T-helper 2 cell treated with Interferon-gamma antibody and Interleukin-4, amounts not matched to agents 5 μg/mL and 100 μg/mL, for 36 hours (primary cell): ENCODE measurements around the gene RWDD1.
"Not testable (repeated sequence)": the region's sequence is repeated elsewhere in the genome, so short reads cannot be mapped to it uniquely, and the experiment has no call there.

Source experiments
- DNase-seq: peaks from one replicate; pipeline ENCODE4 v3.0.0; 2021; ENCODE audit warnings: low spot score
- H3K27ac Mint-ChIP-seq: one replicate; pipeline ENCODE4 v1.8.0; 2021; ENCODE audit warnings: mild to moderate bottlenecking, mixed read lengths
- H3K27me3 Mint-ChIP-seq: one replicate; pipeline ENCODE4 v1.8.0; 2021; ENCODE audit warnings: low read depth, mixed read lengths
- H3K36me3 Mint-ChIP-seq: one replicate; pipeline ENCODE4 v1.8.0; 2021; ENCODE audit warnings: low read depth, mixed read lengths
- H3K4me1 Mint-ChIP-seq: one replicate; pipeline ENCODE4 v1.8.0; 2021; ENCODE audit warnings: low read depth, mixed read lengths
- H3K4me3 Mint-ChIP-seq: one replicate; pipeline ENCODE4 v1.8.0; 2022; ENCODE audit warnings: mild to moderate bottlenecking, moderate library complexity, mixed read lengths
- H3K9me3 Mint-ChIP-seq: one replicate; pipeline ENCODE4 v1.8.0; 2021; ENCODE audit warnings: mixed read lengths

The RWDD1 gene

GRCh38 chr6:116568111-116568510, 3.2 kb upstream of the RWDD1 start:
- no peak overlapping the region for H3K27ac Mint-ChIP-seq
- peaks cover 17% of the 10 kb centered on the region for H3K27me3 Mint-ChIP-seq
- H3K4me1 Mint-ChIP-seq, result peaks cover 22% of the 10 kb centered on the region
- no peaks in the 10 kb centered on the region for H3K9me3 Mint-ChIP-seq
- H3K36me3 Mint-ChIP-seq, result peaks cover 2% of the 10 kb centered on the region
- no peak for DNase-seq
- H3K4me3 Mint-ChIP-seq, result no peak overlapping the region

- Mint-ChIP-seq H3K27me3 (peaks cover 12% of the 10 kb centered on the region), H3K27ac (no peak overlapping the region), H3K9me3 (no peaks in the 10 kb centered on the region), H3K36me3 (peaks cover 5% of the 10 kb centered on the region), H3K4me1 (peaks cover 26% of the 10 kb centered on the region), H3K4me3 (no peak overlapping the region)
- DNase-seq, result no peak
Observed at GRCh38 chr6:116568821-116569755, 2.2 kb upstream of the RWDD1 start.

GRCh38 chr6:116571683-116572000, 338 bp downstream of the RWDD1 start:
- Mint-ChIP-seq H3K9me3 (no peaks in the 10 kb centered on the region), H3K4me3 (peak overlapping the region; percentile 97), H3K36me3 (peaks cover 15% of the 10 kb centered on the region), H3K4me1 (peaks cover 30% of the 10 kb centered on the region), H3K27me3 (peaks cover 7% of the 10 kb centered on the region), H3K27ac (peak overlapping the region; percentile 93)
- DNase-seq, result no peak

GRCh38 chr6:116572162-116572561, 858 bp downstream of the RWDD1 start:
- H3K9me3 Mint-ChIP-seq, result no peaks in the 10 kb centered on the region
- no peak for DNase-seq
- peak overlapping the region; percentile 97 for H3K4me3 Mint-ChIP-seq
- peaks cover 3% of the 10 kb centered on the region for H3K27me3 Mint-ChIP-seq
- H3K36me3 Mint-ChIP-seq, result peaks cover 16% of the 10 kb centered on the region
- H3K27ac Mint-ChIP-seq, result peak overlapping the region; percentile 93
- peaks cover 32% of the 10 kb centered on the region for H3K4me1 Mint-ChIP-seq

- H3K27me3 Mint-ChIP-seq, result no peaks in the 10 kb centered on the region
- H3K27ac Mint-ChIP-seq, result no peak overlapping the region
- H3K9me3 Mint-ChIP-seq, result no peaks in the 10 kb centered on the region
- peaks cover 28% of the 10 kb centered on the region for H3K36me3 Mint-ChIP-seq
- DNase-seq, result no peak
- H3K4me3 Mint-ChIP-seq, result no peak overlapping the region
- peaks cover 24% of the 10 kb centered on the region for H3K4me1 Mint-ChIP-seq
Observed at GRCh38 chr6:116575227-116575626, 3.9 kb downstream of the RWDD1 start.

- peaks cover 32% of the 10 kb centered on the region for H3K36me3 Mint-ChIP-seq
- H3K27ac Mint-ChIP-seq, result no peak overlapping the region
- peaks cover 18% of the 10 kb centered on the region for H3K4me1 Mint-ChIP-seq
- no peak overlapping the region for H3K4me3 Mint-ChIP-seq
- H3K9me3 Mint-ChIP-seq, result no peaks in the 10 kb centered on the region
- no peak for DNase-seq
- H3K27me3 Mint-ChIP-seq, result no peaks in the 10 kb centered on the region
Observed at GRCh38 chr6:116577486-116577885, 6.2 kb downstream of the RWDD1 start.

GRCh38 chr6:116578335-116578734, 7.0 kb downstream of the RWDD1 start:
- Mint-ChIP-seq H3K4me3 (no peak overlapping the region), H3K27ac (no peak overlapping the region), H3K36me3 (peaks cover 35% of the 10 kb centered on the region), H3K4me1 (peaks cover 13% of the 10 kb centered on the region), H3K9me3 (no peaks in the 10 kb centered on the region), H3K27me3 (no peaks in the 10 kb centered on the region)
- no peak for DNase-seq

GRCh38 chr6:116579143-116579542, 7.8 kb downstream of the RWDD1 start:
- Mint-ChIP-seq H3K27me3 (no peaks in the 10 kb centered on the region), H3K36me3 (peaks cover 32% of the 10 kb centered on the region), H3K4me3 (no peak overlapping the region), H3K4me1 (peaks cover 9% of the 10 kb centered on the region), H3K27ac (no peak overlapping the region), H3K9me3 (no peaks in the 10 kb centered on the region)
- DNase-seq, result no peak

GRCh38 chr6:116580198-116580597, 8.9 kb downstream of the RWDD1 start:
- H3K9me3 Mint-ChIP-seq, result no peaks in the 10 kb centered on the region
- H3K4me3 Mint-ChIP-seq, result no peak overlapping the region
- no peaks in the 10 kb centered on the region for H3K27me3 Mint-ChIP-seq
- no peak overlapping the region for H3K27ac Mint-ChIP-seq
- DNase-seq, result no peak
- peaks cover 33% of the 10 kb centered on the region for H3K36me3 Mint-ChIP-seq
- H3K4me1 Mint-ChIP-seq, result peaks cover 7% of the 10 kb centered on the region

- no peaks in the 10 kb centered on the region for H3K9me3 Mint-ChIP-seq
- H3K4me3 Mint-ChIP-seq, result no peak overlapping the region
- H3K36me3 Mint-ChIP-seq, result peaks cover 32% of the 10 kb centered on the region
- no peaks in the 10 kb centered on the region for H3K4me1 Mint-ChIP-seq
- no peak overlapping the region for H3K27ac Mint-ChIP-seq
- no peaks in the 10 kb centered on the region for H3K27me3 Mint-ChIP-seq
- no peak for DNase-seq
Observed at GRCh38 chr6:116586276-116586675, 15.0 kb downstream of the RWDD1 start.

- no peak for DNase-seq
- H3K4me3 Mint-ChIP-seq, result no peak overlapping the region
- H3K4me1 Mint-ChIP-seq, result no peaks in the 10 kb centered on the region
- H3K36me3 Mint-ChIP-seq, result peaks cover 33% of the 10 kb centered on the region
- H3K27ac Mint-ChIP-seq, result no peak overlapping the region
- H3K27me3 Mint-ChIP-seq, result no peaks in the 10 kb centered on the region
- no peaks in the 10 kb centered on the region for H3K9me3 Mint-ChIP-seq
Observed at GRCh38 chr6:116586738-116587137, 15.4 kb downstream of the RWDD1 start.

- Mint-ChIP-seq H3K36me3 (peaks cover 25% of the 10 kb centered on the region), H3K4me1 (no peaks in the 10 kb centered on the region), H3K4me3 (no peak overlapping the region), H3K27ac (no peak overlapping the region), H3K27me3 (no peaks in the 10 kb centered on the region), H3K9me3 (no peaks in the 10 kb centered on the region)
- DNase-seq, result no peak
Observed at GRCh38 chr6:116595247-116595646, 23.9 kb downstream of the RWDD1 start.

GRCh38 chr6:116596815-116597214, 25.5 kb downstream of the RWDD1 start:
- no peak overlapping the region for H3K27ac Mint-ChIP-seq
- H3K9me3 Mint-ChIP-seq, result no peaks in the 10 kb centered on the region
- H3K4me1 Mint-ChIP-seq, result no peaks in the 10 kb centered on the region
- no peak for DNase-seq
- no peak overlapping the region for H3K4me3 Mint-ChIP-seq
- H3K36me3 Mint-ChIP-seq, result peaks cover 24% of the 10 kb centered on the region
- H3K27me3 Mint-ChIP-seq, result no peaks in the 10 kb centered on the region

GRCh38 chr6:116603916-116604315, 32.6 kb downstream of the RWDD1 start:
- H3K4me3 Mint-ChIP-seq, H3K4me1 Mint-ChIP-seq, DNase-seq, H3K27me3 Mint-ChIP-seq, H3K36me3 Mint-ChIP-seq, H3K27ac Mint-ChIP-seq: not testable (repeated sequence)
- H3K9me3 Mint-ChIP-seq, result peaks cover 13% of the 10 kb centered on the region

GRCh38 chr6:116604868-116605267, 33.6 kb downstream of the RWDD1 start:
- H3K4me3 Mint-ChIP-seq, H3K27me3 Mint-ChIP-seq, H3K36me3 Mint-ChIP-seq, H3K27ac Mint-ChIP-seq, H3K4me1 Mint-ChIP-seq, DNase-seq: not testable (repeated sequence)
- peaks cover 13% of the 10 kb centered on the region for H3K9me3 Mint-ChIP-seq
